Lung (tissue), 12 donors: Measurements from ENCODE around the gene SLC49A3. TPM values are rescaled to one million over a fixed set of nuclear protein-coding genes. Genes with fewer than 3 reads are reported as not detected.
A peak's percentile ranks its signal among the peaks of the same experiment; 100 is the strongest.

ENCODE experiments used
- ATAC-seq: fragments of 200-7000 bp; cut with Tn5 transposase; one replicate; pipeline ENCODE4 v1.9.1; 2020; ENCODE audit warnings: moderate number of reproducible peaks; ENCODE audit not compliant: insufficient read depth, low FRiP score
- DNase-seq, 3 donors: peaks; one replicate each; pipeline ENCODE4 v3.0.0-alpha.2; 2013 to 2017
- H3K27ac ChIP-seq, 2 donors: one replicate each; pipeline ENCODE4 v1.5.1; 2013; ENCODE audit warnings: mild to moderate bottlenecking in 2 of 2, moderate library complexity in 2 of 2, control low read depth in 1 of 2, inconsistent platforms in 1 of 2, low read depth in 1 of 2, low read length in 1 of 2
- H3K27me3 ChIP-seq, 3 donors: one replicate each; pipeline ENCODE4 v1.5.1; 2013; ENCODE audit warnings: low read length in 2 of 3; ENCODE audit not compliant: control insufficient read depth in 3 of 3, insufficient read depth in 3 of 3
- H3K36me3 ChIP-seq, 4 donors: one replicate each; pipeline ENCODE4 v1.5.1; 2013; ENCODE audit warnings: low read length in 4 of 4, mild to moderate bottlenecking in 1 of 4, moderate library complexity in 1 of 4; ENCODE audit not compliant: control insufficient read depth in 4 of 4, insufficient read depth in 4 of 4
- H3K4me1 ChIP-seq, 5 donors: one replicate each; pipeline ENCODE4 v1.5.1; 2013; ENCODE audit warnings: low read length in 5 of 5, mild to moderate bottlenecking in 2 of 5, moderate library complexity in 1 of 5; ENCODE audit not compliant: control insufficient read depth in 5 of 5, insufficient read depth in 5 of 5
- H3K4me3 ChIP-seq: one replicate; pipeline ENCODE4 v1.5.1; 2013; ENCODE audit warnings: mild to moderate bottlenecking, control low read depth, moderate library complexity
- H3K9ac ChIP-seq, 2 donors: one replicate each; pipeline ENCODE4 v1.5.1; 2013; ENCODE audit warnings: low read length in 2 of 2, control low read depth in 1 of 2; ENCODE audit not compliant: insufficient read depth in 1 of 2
- H3K9me3 ChIP-seq, 4 donors: one replicate each; pipeline ENCODE4 v1.5.1; 2013; ENCODE audit warnings: low read length in 3 of 4, mild to moderate bottlenecking in 1 of 4, moderate library complexity in 1 of 4; ENCODE audit not compliant: control insufficient read depth in 4 of 4, insufficient read depth in 3 of 4
- WGBS, 2 donors: extraction: QIAGEN DNeasy Blood & Tissue Kit; methylation state at CpG; one replicate each; pipeline ENCODE4 v1.1.7; 2013; 5-methylcytosine and 5-hydroxymethylcytosine counted together
- polyA plus RNA-seq, 2 donors: library from polyadenylated mRNA; stranded (reverse); fragments of 200-250 nt; gene quantifications; one replicate each; pipeline ENCODE4 v1.2.1, GENCODE V29; 2013
- total RNA-seq, 2 donors: library from RNA; depleted of rRNA in 1 of 2; stranded (reverse); fragments of >200 nt in 1 of 2; gene quantifications; one replicate each; pipeline ENCODE4 v1.2.1, GENCODE V29; 2014 to 2021
- TF ChIP-seq, protein P1 (sequence below): IDR thresholded peaks from 2 replicates; pipeline ENCODE4 v1.5.1; 2012; ENCODE audit warnings: mild to moderate bottlenecking; ENCODE audit errors: control extremely low read depth, extremely low read depth
- donor health status: control.
- donor health status: control.
- donor health status: Bipolar disorder and iron deficiency.
- donor health status: healthy.
- donor health status: DM: yes; HTN: yes; CAD: no.

SLC49A3 gene
- total and polyA plus RNA-seq, 4 donors: 8.2 to 35.1 (median 17.7) TPM

GRCh38 chr4:655464-656151, 33.3 kb downstream of the SLC49A3 start:
- Histone ChIP-seq H3K9me3 (peaks cover 0 to 7% (median 0%) of the 10 kb centered on the region in 4 donors), H3K27ac (no peak overlapping the region), H3K9ac (no peak overlapping the region), H3K4me3 (no peak overlapping the region), H3K4me1 (no peaks in the 10 kb centered on the region), H3K36me3 (peaks cover 0 to 4% (median 0%) of the 10 kb centered on the region in 4 donors), H3K27me3 (peaks cover 0 to 38% (median 3%) of the 10 kb centered on the region in 3 donors)
- ATAC-seq: no peak
- TF ChIP-seq, protein P1, sequence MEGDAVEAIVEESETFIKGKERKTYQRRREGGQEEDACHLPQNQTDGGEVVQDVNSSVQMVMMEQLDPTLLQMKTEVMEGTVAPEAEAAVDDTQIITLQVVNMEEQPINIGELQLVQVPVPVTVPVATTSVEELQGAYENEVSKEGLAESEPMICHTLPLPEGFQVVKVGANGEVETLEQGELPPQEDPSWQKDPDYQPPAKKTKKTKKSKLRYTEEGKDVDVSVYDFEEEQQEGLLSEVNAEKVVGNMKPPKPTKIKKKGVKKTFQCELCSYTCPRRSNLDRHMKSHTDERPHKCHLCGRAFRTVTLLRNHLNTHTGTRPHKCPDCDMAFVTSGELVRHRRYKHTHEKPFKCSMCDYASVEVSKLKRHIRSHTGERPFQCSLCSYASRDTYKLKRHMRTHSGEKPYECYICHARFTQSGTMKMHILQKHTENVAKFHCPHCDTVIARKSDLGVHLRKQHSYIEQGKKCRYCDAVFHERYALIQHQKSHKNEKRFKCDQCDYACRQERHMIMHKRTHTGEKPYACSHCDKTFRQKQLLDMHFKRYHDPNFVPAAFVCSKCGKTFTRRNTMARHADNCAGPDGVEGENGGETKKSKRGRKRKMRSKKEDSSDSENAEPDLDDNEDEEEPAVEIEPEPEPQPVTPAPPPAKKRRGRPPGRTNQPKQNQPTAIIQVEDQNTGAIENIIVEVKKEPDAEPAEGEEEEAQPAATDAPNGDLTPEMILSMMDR: no peak
- DNase-seq: peak in 1 of 3 donors; percentile 10
- 65 to 75% methylated on average over 24 to 26 of the region's 26 CpGs for WGBS, 2 donors

GRCh38 chr4:654871-655463, 34.0 kb downstream of the SLC49A3 start:
- 57 to 62% methylated on average over 16 to 17 of the region's 17 CpGs for whole genome bisulfite sequencing, 2 donors

GRCh38 chr4:654503-654845, 34.5 kb downstream of the SLC49A3 start:
- peaks cover 0 to 48% (median 3%) of the 10 kb centered on the region in 3 donors for H3K27me3 ChIP-seq
- H3K9me3 ChIP-seq: peaks cover 0 to 7% (median 0%) of the 10 kb centered on the region in 4 donors
- no peak overlapping the region for H3K9ac ChIP-seq
- H3K4me3 ChIP-seq: no peak overlapping the region
- peaks cover 0 to 3% (median 0%) of the 10 kb centered on the region in 4 donors for H3K36me3 ChIP-seq
- TF ChIP-seq, protein P1: no peak
- ATAC-seq (no peak), DNase-seq (peak in 1 of 3 donors; percentile 11)
- no peaks in the 10 kb centered on the region for H3K4me1 ChIP-seq
- 92 to 95% methylated on average over 17 of the region's 17 CpGs for WGBS, 2 donors
- H3K27ac ChIP-seq: no peak overlapping the region

More at GRCh38 chr4:654871-655463, 34.0 kb downstream of the SLC49A3 start:
- Histone ChIP-seq H3K4me3 (no peak overlapping the region), H3K36me3 (peaks cover 0 to 4% (median 0%) of the 10 kb centered on the region in 4 donors), H3K27me3 (peaks cover 0 to 44% (median 3%) of the 10 kb centered on the region in 3 donors), H3K9me3 (peaks cover 0 to 7% (median 0%) of the 10 kb centered on the region in 4 donors), H3K9ac (no peak overlapping the region), H3K4me1 (no peaks in the 10 kb centered on the region), H3K27ac (no peak overlapping the region)
- TF ChIP-seq, protein P1: no peak
- DNase-seq: peak in 1 of 3 donors; percentile 7
- ATAC-seq: no peak
